Esophagus squamous epithelium (tissue), 5 donors: Measurements from ENCODE around the gene C5orf58. TPM values are rescaled to one million over a fixed set of nuclear protein-coding genes. Genes with fewer than 3 reads are reported as not detected.

ENCODE experiments used
- DNase-seq: peaks from one replicate; lab custom pipeline; 2025; lab: John Stamatoyannopoulos, UW
- H3K27ac ChIP-seq, 4 donors: fragments of 200-600 bp; sonication (generic); one replicate each; pipeline ENCODE4 v1.5.1; 2016 to 2019; ENCODE audit warnings: mild to moderate bottlenecking in 1 of 4
- H3K27me3 ChIP-seq, 4 donors: fragments of 200-600 bp; sonication (generic); 1 replicate in 3 of 4; 2 replicates in 1 of 4; pipeline versions ENCODE4 v1.5.1 to v1.6.0; 2017 to 2021; ENCODE audit warnings: antibody characterized with exemption in 1 of 4
- H3K36me3 ChIP-seq, 3 donors: fragments of 200-600 bp; sonication (generic); one replicate each; pipeline ENCODE4 v1.5.1; 2016 to 2019
- H3K4me1 ChIP-seq, 3 donors: fragments of 200-600 bp; sonication (generic); one replicate each; pipeline ENCODE4 v1.5.1; 2017 to 2019
- H3K4me3 ChIP-seq, 4 donors: fragments of 200-600 bp; sonication (generic); 1 replicate in 3 of 4; 2 replicates in 1 of 4; pipeline ENCODE4 v1.5.1; 2016 to 2019; ENCODE audit warnings: mild to moderate bottlenecking in 2 of 4, moderate library complexity in 1 of 4
- H3K9me3 ChIP-seq, 3 donors: fragments of 200-600 bp; sonication (generic); one replicate each; pipeline ENCODE4 v1.5.1; 2016 to 2019
- POLR2A ChIP-seq, 4 donors: fragments of 450-650 bp; IDR thresholded peaks; one replicate each; pipeline ENCODE4 v1.6.1; 2017; ENCODE audit warnings: antibody characterized with exemption in 4 of 4, mild to moderate bottlenecking in 4 of 4, moderate library complexity in 3 of 4
- WGBS, 2 donors: methylation state at CpG; one replicate each; pipeline ENCODE4 v1.1.5; 2018; 5-methylcytosine and 5-hydroxymethylcytosine counted together
- intact Hi-C: fragments of 100-400 bp; cut with DNase I; formaldehyde crosslinking; loops from one replicate; pipeline ENCODE4 v1.15.0; 2022
- total RNA-seq, 4 donors: library from RNA; depleted of rRNA; stranded (reverse); fragments of >200 nt; gene quantifications; one replicate each; pipeline ENCODE4 v1.1.0, GENCODE V29; 2016
- TF ChIP-seq, protein P1 (sequence below), 6 experiments: fragments of 450-650 bp in 4 of 6; fragments of 200-600 bp in 2 of 6; sonication (generic) in 2 of 6; IDR thresholded peaks; one replicate each; pipeline ENCODE4 v1.5.1; 2016 to 2019; ENCODE audit warnings: antibody characterized with exemption in 6 of 6, mild to moderate bottlenecking in 4 of 6, moderate library complexity in 4 of 6
- donor health status: DM: yes; HTN: yes; CAD: no.

Gene C5orf58
- total RNA-seq, 4 donors from 2014 or later = not detected

DNA sequence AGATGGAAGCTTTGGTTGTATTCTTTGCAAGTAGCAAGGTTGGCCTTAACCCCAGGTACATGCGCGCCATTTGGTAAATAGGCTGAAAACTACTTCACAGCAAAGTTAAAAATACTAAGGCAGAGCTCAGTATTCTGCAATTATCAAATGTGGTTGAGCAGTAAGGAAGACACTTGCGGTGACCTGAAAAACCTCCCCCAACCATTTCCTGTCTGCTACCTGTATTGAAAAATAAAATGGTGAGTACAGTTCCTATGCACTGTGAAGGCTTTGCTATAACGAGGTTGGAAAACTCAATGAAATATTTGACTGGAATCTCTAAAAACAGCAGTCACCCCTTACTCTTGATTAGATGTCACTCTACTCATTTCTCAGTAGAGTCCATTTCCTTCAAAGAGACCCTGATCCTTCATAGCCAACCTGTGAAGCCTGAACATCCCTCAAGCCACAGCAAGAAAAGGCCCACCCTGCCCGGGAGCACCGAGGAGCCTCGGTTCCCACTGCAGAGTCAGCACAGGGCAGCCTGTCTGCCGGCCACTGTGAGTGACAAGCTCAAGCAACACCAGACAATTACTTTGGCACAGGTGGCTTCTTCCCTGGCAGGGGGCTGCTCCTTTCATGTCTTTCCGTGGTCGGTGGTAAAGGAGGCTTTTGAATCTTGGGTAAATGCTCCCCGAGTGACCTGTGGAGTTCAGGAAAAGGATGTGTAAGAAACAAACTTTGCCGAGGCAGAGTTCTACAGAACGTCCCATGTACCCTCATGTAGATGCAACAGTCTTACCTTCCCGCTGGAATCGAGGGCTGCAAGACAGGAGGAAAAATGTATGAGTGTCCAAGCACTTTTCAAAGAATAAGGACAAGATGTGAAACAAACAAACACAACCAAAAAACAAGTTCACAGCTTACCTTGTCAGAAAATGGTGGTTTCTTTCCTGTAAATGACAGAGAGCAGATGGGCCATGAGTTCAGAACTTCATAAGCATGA, 29.6 kb downstream of the C5orf58 start:
- H3K4me1 ChIP-seq = peaks cover under 1 to 17% (median 3%) of the 10 kb centered on the region in 3 donors
- no peak for TF ChIP-seq POLR2A (IDR thresholded peaks at IDR 0.05)
- TF ChIP-seq, protein P1, sequence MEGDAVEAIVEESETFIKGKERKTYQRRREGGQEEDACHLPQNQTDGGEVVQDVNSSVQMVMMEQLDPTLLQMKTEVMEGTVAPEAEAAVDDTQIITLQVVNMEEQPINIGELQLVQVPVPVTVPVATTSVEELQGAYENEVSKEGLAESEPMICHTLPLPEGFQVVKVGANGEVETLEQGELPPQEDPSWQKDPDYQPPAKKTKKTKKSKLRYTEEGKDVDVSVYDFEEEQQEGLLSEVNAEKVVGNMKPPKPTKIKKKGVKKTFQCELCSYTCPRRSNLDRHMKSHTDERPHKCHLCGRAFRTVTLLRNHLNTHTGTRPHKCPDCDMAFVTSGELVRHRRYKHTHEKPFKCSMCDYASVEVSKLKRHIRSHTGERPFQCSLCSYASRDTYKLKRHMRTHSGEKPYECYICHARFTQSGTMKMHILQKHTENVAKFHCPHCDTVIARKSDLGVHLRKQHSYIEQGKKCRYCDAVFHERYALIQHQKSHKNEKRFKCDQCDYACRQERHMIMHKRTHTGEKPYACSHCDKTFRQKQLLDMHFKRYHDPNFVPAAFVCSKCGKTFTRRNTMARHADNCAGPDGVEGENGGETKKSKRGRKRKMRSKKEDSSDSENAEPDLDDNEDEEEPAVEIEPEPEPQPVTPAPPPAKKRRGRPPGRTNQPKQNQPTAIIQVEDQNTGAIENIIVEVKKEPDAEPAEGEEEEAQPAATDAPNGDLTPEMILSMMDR (IDR thresholded peaks at IDR 0.05) = no peak
- no peak overlapping the region for H3K4me3 ChIP-seq
- peaks cover 0 to 36% (median under 1%) of the 10 kb centered on the region in 4 donors for H3K27me3 ChIP-seq
- H3K36me3 ChIP-seq = peaks cover 0 to 16% (median 0%) of the 10 kb centered on the region in 3 donors
- DNase-seq = no peak
- WGBS, 2 donors = 74 to 88% methylated on average over 10 to 12 of the region's 15 CpGs
- intact Hi-C loops = loop anchor here (10.0 kb wide), 1 partner anchor 152 kb away; no protein-coding TSS in a partner anchor
- no peaks in the 10 kb centered on the region for H3K9me3 ChIP-seq
- no peak overlapping the region for H3K27ac ChIP-seq

DNA sequence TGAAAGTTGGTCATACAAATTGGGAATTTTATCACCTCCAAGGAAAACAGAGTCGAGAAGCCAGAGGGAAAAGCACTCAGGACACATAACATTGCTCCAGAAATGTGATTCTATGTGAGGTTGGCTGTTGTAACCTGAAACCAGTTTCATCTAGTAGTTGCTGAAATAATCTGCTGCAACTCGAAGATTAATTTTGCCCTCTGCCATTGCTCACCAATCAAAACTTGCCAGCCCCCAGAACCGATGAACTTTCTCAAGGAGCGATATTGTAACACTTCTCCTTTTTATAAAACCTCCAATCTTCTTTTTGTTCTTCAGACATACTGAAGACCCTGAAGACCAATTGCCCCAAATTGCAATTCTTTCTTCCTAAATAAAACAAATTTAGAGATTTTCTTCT, 31.1 kb downstream of the C5orf58 start:
- intact Hi-C loops = loop anchor here (10.0 kb wide), 1 partner anchor 151 kb away; no protein-coding TSS in a partner anchor
- H3K36me3 ChIP-seq = peaks cover 0 to 9% (median 0%) of the 10 kb centered on the region in 3 donors

GRCh38 chr5:170265522-170265921, 32.7 kb downstream of the C5orf58 start:
- WGBS, 2 donors = 31% methylated on average over 5 of the region's 5 CpGs
- TF ChIP-seq, protein P1 (IDR thresholded peaks at IDR 0.05) = no peak
- no peak for TF ChIP-seq POLR2A (IDR thresholded peaks at IDR 0.05)
- Histone ChIP-seq H3K9me3 (no peaks in the 10 kb centered on the region), H3K27me3 (peaks cover 0 to 32% (median 2%) of the 10 kb centered on the region in 4 donors), H3K36me3 (peaks cover 0 to 2% (median 0%) of the 10 kb centered on the region in 3 donors), H3K27ac (peak overlapping the region in 3 of 4 donors; percentile 23 to 37 (median 36)), H3K4me1 (peaks cover 14 to 41% (median 15%) of the 10 kb centered on the region in 3 donors), H3K4me3 (no peak overlapping the region)
- no peak for DNase-seq
- intact Hi-C loops = loop anchor here (10.0 kb wide), 1 partner anchor 149 kb away; no protein-coding TSS in a partner anchor

More for the DNA sequence above, 31.1 kb downstream of the C5orf58 start:
- H3K9me3 ChIP-seq = no peaks in the 10 kb centered on the region
- H3K27ac ChIP-seq = no peak overlapping the region
- 76 to 87% methylated on average over 4 of the region's 4 CpGs for WGBS, 2 donors
- no peak for DNase-seq
- no peak overlapping the region for H3K4me3 ChIP-seq
- no peak for TF ChIP-seq POLR2A (IDR thresholded peaks at IDR 0.05)
- TF ChIP-seq, protein P1 (IDR thresholded peaks at IDR 0.05) = no peak
- peaks cover 8 to 33% (median 11%) of the 10 kb centered on the region in 3 donors for H3K4me1 ChIP-seq
- peaks cover 0 to 39% (median 2%) of the 10 kb centered on the region in 4 donors for H3K27me3 ChIP-seq

DNA sequence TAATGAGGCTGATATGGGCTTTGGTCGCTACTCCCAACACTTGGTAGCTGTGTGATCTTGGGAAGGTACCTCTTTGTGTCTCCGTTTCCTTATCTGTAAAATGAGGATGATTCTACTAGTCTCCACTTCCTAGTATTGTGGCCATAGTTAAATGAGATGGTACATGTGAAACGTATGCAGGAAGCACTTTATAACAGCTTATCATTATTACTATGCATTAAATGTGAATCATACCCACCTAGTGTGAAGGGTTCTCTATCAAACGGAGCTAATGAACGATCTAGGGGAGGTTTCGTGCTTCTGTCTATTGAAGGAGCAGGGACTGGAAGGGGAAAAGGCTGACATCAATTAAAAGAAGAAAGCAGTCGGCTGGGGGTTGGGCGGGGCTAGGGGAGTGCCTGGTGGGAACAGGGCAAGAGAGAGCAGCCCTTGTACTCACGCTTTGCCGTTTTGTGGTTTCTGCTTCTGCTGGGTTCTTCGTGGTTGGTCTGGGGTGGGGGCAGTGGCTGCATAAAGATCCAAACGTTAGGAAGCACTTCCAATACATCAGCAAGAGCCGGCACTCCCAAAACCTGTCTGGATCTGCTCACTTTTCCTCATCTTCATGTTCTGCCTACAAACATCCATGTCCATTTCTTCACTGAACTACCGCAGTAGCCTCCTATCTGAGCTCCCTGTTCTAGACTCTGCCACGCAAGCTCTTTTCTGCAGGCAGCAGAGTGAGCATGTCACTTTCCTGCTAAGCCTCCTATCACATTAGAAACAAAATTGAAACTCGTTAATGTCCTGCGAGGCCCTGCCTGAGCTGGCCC, 34.0 kb downstream of the C5orf58 start:
- Histone ChIP-seq H3K9me3 (no peaks in the 10 kb centered on the region), H3K36me3 (no peaks in the 10 kb centered on the region), H3K4me3 (no peak overlapping the region), H3K27me3 (peaks cover 0 to 26% (median 2%) of the 10 kb centered on the region in 4 donors), H3K27ac (peak overlapping the region in 2 of 4 donors; percentile 6 to 61), H3K4me1 (peaks cover 14 to 41% (median 15%) of the 10 kb centered on the region in 3 donors)
- DNase-seq = no peak
- no peak for TF ChIP-seq POLR2A (IDR thresholded peaks at IDR 0.05)
- TF ChIP-seq, protein P1 (IDR thresholded peaks at IDR 0.05) = no peak
- 54 to 62% methylated on average over 13 to 17 of the region's 17 CpGs for WGBS, 2 donors
- intact Hi-C loops = loop anchor here (10.0 kb wide), 1 partner anchor 148 kb away; no protein-coding TSS in a partner anchor
